Measurements from ENCODE around the gene MOV10. TPM values are rescaled to one million over a fixed set of nuclear protein-coding genes. Genes with fewer than 3 reads are reported as not detected.

MOV10 gene
- total RNA-seq, 1 donor from 2014 or later: 53.0 TPM

DNA sequence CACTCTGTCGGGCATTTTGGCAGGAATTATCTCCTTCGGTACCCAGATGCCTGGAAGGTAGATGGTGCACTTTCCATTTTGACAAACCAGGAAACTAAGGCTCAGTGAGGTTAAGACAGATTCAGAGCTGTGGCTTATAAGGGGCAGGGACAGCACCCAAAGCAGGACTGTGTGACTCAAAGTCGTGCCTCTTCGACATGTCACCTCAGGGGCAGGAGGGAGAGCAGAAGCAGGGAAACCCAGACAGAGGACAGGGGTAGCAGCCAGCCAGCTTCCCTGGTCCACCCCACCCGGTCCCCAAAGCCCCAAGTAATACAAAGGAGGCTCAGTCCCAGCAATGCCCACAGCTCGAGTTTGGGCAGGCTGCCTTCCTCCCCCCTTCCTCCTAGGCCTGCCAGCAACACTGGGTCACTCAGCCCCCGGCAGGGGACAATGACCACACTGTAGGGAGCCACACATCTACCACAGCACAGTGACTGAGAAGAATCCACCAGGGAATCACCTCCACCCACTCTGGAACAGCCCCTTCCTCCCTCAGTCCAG is 30.0 kb downstream of the MOV10 start:
- Histone ChIP-seq H3K4me3 (peak overlapping the region; percentile 98 to 99), H3K9me3 (no peaks in the 10 kb centered on the region), H3K4me1 (peaks cover 72% of the 10 kb centered on the region), H3K27me3 (no peaks in the 10 kb centered on the region), H3K36me3 (peaks cover 0 to 11% of the 10 kb centered on the region in 2 donors), H3K27ac (peak overlapping the region; percentile 99)
- no peak for DNase-seq (ENCODE audit: extremely low spot score in 2 of 2)
- intact Hi-C loops (cut with DNase I): no loop called here
- no peak for TF ChIP-seq POLR2A (IDR thresholded peaks at IDR 0.05)
- no peak for TF ChIP-seq POLR2AphosphoS5 (IDR thresholded peaks at IDR 0.05; ENCODE audit: insufficient read depth in 1 of 2, low read depth in 1 of 2)
- no peak for TF ChIP-seq CTCF (IDR thresholded peaks at IDR 0.05)

DNA sequence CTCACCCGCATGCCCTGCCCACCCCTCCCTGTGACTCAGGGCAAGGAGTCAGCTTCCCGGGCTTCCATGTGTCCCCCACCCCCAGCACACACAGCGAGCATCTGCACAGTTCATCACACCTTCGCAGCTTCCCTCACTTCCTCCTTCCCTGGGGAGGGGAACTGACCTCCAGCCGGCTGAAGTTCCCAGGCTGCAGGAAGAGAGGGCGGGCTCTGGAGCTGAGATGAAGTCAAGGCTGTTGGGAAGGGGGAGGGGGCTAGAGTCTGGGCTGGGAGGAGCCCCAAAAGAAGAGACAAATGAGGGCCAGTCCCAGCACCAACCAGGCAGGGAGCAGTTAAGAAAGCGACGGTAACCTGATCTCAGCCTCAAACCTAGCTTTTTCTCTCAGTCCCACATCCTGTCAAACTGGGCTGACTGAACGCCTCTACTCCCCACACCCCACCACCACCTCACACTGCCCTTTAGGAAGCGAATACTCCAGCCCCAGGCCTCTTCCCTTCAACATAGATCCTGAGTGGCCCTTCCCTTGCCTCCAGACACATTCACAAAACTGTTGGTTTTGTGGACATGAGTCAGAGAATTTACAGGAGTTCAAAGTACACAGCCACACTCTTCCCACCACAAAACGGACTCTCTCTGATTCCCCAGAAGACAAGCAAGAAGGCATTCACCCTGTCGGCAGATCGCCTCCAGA is 30.6 kb downstream of the MOV10 start:
- no peaks in the 10 kb centered on the region for H3K9me3 ChIP-seq
- H3K27ac ChIP-seq: peak overlapping the region; percentile 99
- H3K4me3 ChIP-seq: peak overlapping the region; percentile 98 to 99
- intact Hi-C loops (cut with DNase I): loop anchor here (5.0 kb wide), 1 partner anchor 313 kb away; no protein-coding TSS in a partner anchor
- peak in 1 of 2 donors; percentile 98 for DNase-seq (ENCODE audit: extremely low spot score in 2 of 2)
- TF ChIP-seq POLR2AphosphoS5 (IDR thresholded peaks at IDR 0.05; ENCODE audit: insufficient read depth in 1 of 2, low read depth in 1 of 2) (peak; percentile 88 to 90), CTCF (IDR thresholded peaks at IDR 0.05) (no peak), POLR2A (IDR thresholded peaks at IDR 0.05) (peak in 1 of 2 donors; percentile 74)
- no peaks in the 10 kb centered on the region for H3K27me3 ChIP-seq
- H3K4me1 ChIP-seq: peaks cover 65% of the 10 kb centered on the region
- H3K36me3 ChIP-seq: peaks cover 0 to 11% of the 10 kb centered on the region in 2 donors

- Histone ChIP-seq H3K36me3 (peaks cover 0 to 11% of the 10 kb centered on the region in 2 donors), H3K27ac (peak within 1 kb of the TSS; percentile 99), H3K27me3 (no peaks in the 10 kb centered on the region), H3K9me3 (no peaks in the 10 kb centered on the region), H3K4me1 (peaks cover 50% of the 10 kb centered on the region), H3K4me3 (peak within 1 kb of the TSS; percentile 98 to 99)
- TF ChIP-seq POLR2A (IDR thresholded peaks at IDR 0.05) (peak in 1 of 2 donors; percentile 87), CTCF (IDR thresholded peaks at IDR 0.05) (no peak), POLR2AphosphoS5 (IDR thresholded peaks at IDR 0.05; ENCODE audit: insufficient read depth in 1 of 2, low read depth in 1 of 2) (peak in 1 of 2 donors; percentile 91)
- intact Hi-C loops (cut with DNase I): loop anchor here (2.0 to 5.0 kb wide), 2 partner anchors 88 to 314 kb away; partner anchors contain the start of genes CAPZA1 and ST7L
- DNase-seq (ENCODE audit: extremely low spot score in 2 of 2): no peak
These were observed 32.2 kb downstream of the MOV10 start, which contains the start of gene RHOC for GRCh38 chr1:112706505-112707220. Gene RHOC, minus strand, starts transcription at chr1:112707127. Its CDS starts 3,328 bp downstream, at chr1:112703799.

GRCh38 chr1:112707221-112708001 is 33.0 kb downstream of the MOV10 start:
- intact Hi-C loops (cut with DNase I): loop anchor here (2.0 to 5.0 kb wide), 2 partner anchors 89 to 315 kb away; partner anchors contain the start of genes CAPZA1 and ST7L
- Histone ChIP-seq H3K27ac (peak overlapping the region; percentile 99), H3K27me3 (no peaks in the 10 kb centered on the region), H3K4me1 (peaks cover 42% of the 10 kb centered on the region), H3K4me3 (peak overlapping the region; percentile 98 to 99), H3K36me3 (peaks cover 0 to 11% of the 10 kb centered on the region in 2 donors), H3K9me3 (no peaks in the 10 kb centered on the region)
- TF ChIP-seq POLR2A (IDR thresholded peaks at IDR 0.05) (no peak), CTCF (IDR thresholded peaks at IDR 0.05) (peak; percentile 78 to 92 (median 89)), POLR2AphosphoS5 (IDR thresholded peaks at IDR 0.05; ENCODE audit: insufficient read depth in 1 of 2, low read depth in 1 of 2) (peak in 1 of 2 donors; percentile 33)
- DNase-seq (ENCODE audit: extremely low spot score in 2 of 2): no peak
